Measurements from ENCODE around the gene CRHR1.

The CRHR1 gene

GRCh38 chr17:45841883-45842525 lies 57.9 kb downstream of the CRHR1 start:
- H3K4me3 ChIP-seq (ENCODE audit: low read depth, low read length): no peak overlapping the region

- H3K4me3 ChIP-seq (ENCODE audit: low read depth, low read length): no peak overlapping the region
Measured at GRCh38 chr17:45843722-45844121, 59.6 kb downstream of the CRHR1 start.

GRCh38 chr17:45844695-45845375 lies 60.7 kb downstream of the CRHR1 start, which contains the start of gene SPPL2C:
Gene SPPL2C (plus strand): TSS chr17:45844881. CDS start chr17:45844907, 26 bp downstream.
- no peak within 1 kb of the TSS for H3K4me3 ChIP-seq (ENCODE audit: low read depth, low read length)

- H3K4me3 ChIP-seq (ENCODE audit: low read depth, low read length): no peak overlapping the region
Measured at GRCh38 chr17:45845376-45846185, 61.5 kb downstream of the CRHR1 start.

GRCh38 chr17:45846223-45846622 lies 62.1 kb downstream of the CRHR1 start:
- H3K4me3 ChIP-seq (ENCODE audit: low read depth, low read length): no peak overlapping the region

- no peak overlapping the region for H3K4me3 ChIP-seq (ENCODE audit: low read depth, low read length)
Measured at GRCh38 chr17:45846646-45847045, 62.5 kb downstream of the CRHR1 start.

- H3K4me3 ChIP-seq (ENCODE audit: low read depth, low read length): no peak overlapping the region
Measured at GRCh38 chr17:45847101-45847500, 63.0 kb downstream of the CRHR1 start.

- no peak overlapping the region for H3K4me3 ChIP-seq (ENCODE audit: low read depth, low read length)
Measured at GRCh38 chr17:45847747-45848146, 63.6 kb downstream of the CRHR1 start.

GRCh38 chr17:45848405-45848804 lies 64.3 kb downstream of the CRHR1 start:
- H3K4me3 ChIP-seq (ENCODE audit: low read depth, low read length): no peak overlapping the region

GRCh38 chr17:45848868-45849535 lies 64.9 kb downstream of the CRHR1 start:
- H3K4me3 ChIP-seq (ENCODE audit: low read depth, low read length): no peak overlapping the region

GRCh38 chr17:45849536-45849990 lies 65.4 kb downstream of the CRHR1 start:
- no peak overlapping the region for H3K4me3 ChIP-seq (ENCODE audit: low read depth, low read length)

GRCh38 chr17:45850011-45850410 lies 65.9 kb downstream of the CRHR1 start:
- H3K4me3 ChIP-seq (ENCODE audit: low read depth, low read length): no peak overlapping the region

- H3K4me3 ChIP-seq (ENCODE audit: low read depth, low read length): no peak overlapping the region
Measured at GRCh38 chr17:45850468-45850867, 66.3 kb downstream of the CRHR1 start.

- no peak overlapping the region for H3K4me3 ChIP-seq (ENCODE audit: low read depth, low read length)
Measured at GRCh38 chr17:45851022-45851421, 66.9 kb downstream of the CRHR1 start.

- no peak overlapping the region for H3K4me3 ChIP-seq (ENCODE audit: low read depth, low read length)
Measured at GRCh38 chr17:45851464-45851863, 67.3 kb downstream of the CRHR1 start.

GRCh38 chr17:45851873-45852272 lies 67.8 kb downstream of the CRHR1 start:
- no peak overlapping the region for H3K4me3 ChIP-seq (ENCODE audit: low read depth, low read length)

GRCh38 chr17:45852535-45853297 lies 68.6 kb downstream of the CRHR1 start:
- H3K4me3 ChIP-seq (ENCODE audit: low read depth, low read length): no peak overlapping the region

GRCh38 chr17:45854209-45854608 lies 70.1 kb downstream of the CRHR1 start:
- no peak overlapping the region for H3K4me3 ChIP-seq (ENCODE audit: low read depth, low read length)

- no peak overlapping the region for H3K4me3 ChIP-seq (ENCODE audit: low read depth, low read length)
Measured at GRCh38 chr17:45855691-45856336, 71.7 kb downstream of the CRHR1 start.

Measured in iPS-11a (cell line).